CD14-positive monocyte (primary cell): ENCODE data around the gene PCK2. TPM values are rescaled to one million over a fixed set of nuclear protein-coding genes. Genes with fewer than 3 reads are reported as not detected.

Source experiments
- DNase-seq, 3 donors: peaks; one replicate each; pipeline ENCODE4 v3.0.0-alpha.2; 2011 to 2022
- H2AFZ ChIP-seq: 2 replicates; pipeline ENCODE4 v1.6.0; 2012; ENCODE audit warnings: mild to moderate bottlenecking, low read depth, low read length, inconsistent platforms; ENCODE audit not compliant: insufficient read depth, poor library complexity, severe bottlenecking
- H3K27ac ChIP-seq, 2 donors: 1 replicate in 1 of 2; 2 replicates in 1 of 2; pipeline ENCODE4 v1.5.1; 2012 to 2013; ENCODE audit warnings: low read length in 2 of 2, control low read depth in 1 of 2, inconsistent platforms in 1 of 2, low read depth in 1 of 2, mild to moderate bottlenecking in 1 of 2
- H3K27me3 ChIP-seq, 2 donors: one replicate each; pipeline versions ENCODE4 v1.6.0 to v1.6.1; 2011 to 2013; ENCODE audit warnings: low read length in 2 of 2; ENCODE audit not compliant: control insufficient read depth in 2 of 2, insufficient read depth in 2 of 2
- H3K36me3 ChIP-seq, 2 donors: replicated peaks in 1 of 2; 1 replicate in 1 of 2; 2 replicates in 1 of 2; pipeline versions ENCODE4 v1.5.1 to v1.6.1; 2012 to 2013; ENCODE audit warnings: low read length in 2 of 2, control low read depth in 1 of 2, inconsistent platforms in 1 of 2, mild to moderate bottlenecking in 1 of 2; ENCODE audit not compliant: insufficient read depth in 2 of 2, control insufficient read depth in 1 of 2
- H3K4me1 ChIP-seq, 2 donors: 1 replicate in 1 of 2; 2 replicates in 1 of 2; pipeline versions ENCODE4 v1.5.1 to v1.6.1; 2012 to 2013; ENCODE audit warnings: low read length in 2 of 2, control low read depth in 1 of 2, inconsistent platforms in 1 of 2, mild to moderate bottlenecking in 1 of 2, moderate library complexity in 1 of 2; ENCODE audit not compliant: insufficient read depth in 2 of 2, control insufficient read depth in 1 of 2
- H3K4me2 ChIP-seq: replicated peaks from 2 replicates; pipeline ENCODE3; 2012; ENCODE audit warnings: low read length, moderate library complexity, mild to moderate bottlenecking; ENCODE audit not compliant: poor library complexity, severe bottlenecking; ENCODE audit errors: extremely low read depth
- H3K4me3 ChIP-seq, 3 experiments: fragments of 200-600 bp in 1 of 3; sonication (generic) in 1 of 3; replicated peaks in 1 of 3; 1 replicate in 2 of 3; 2 replicates in 1 of 3; pipeline ENCODE4 v1.5.1; 2011 to 2013; ENCODE audit warnings: low read length in 3 of 3, mild to moderate bottlenecking in 3 of 3, control low read depth in 2 of 3, low read depth in 2 of 3, inconsistent platforms in 1 of 3, moderate library complexity in 1 of 3
- H3K79me2 ChIP-seq: 2 replicates; pipeline ENCODE4 v1.6.0; 2012; ENCODE audit warnings: mild to moderate bottlenecking, control low read depth, inconsistent platforms, low read length, moderate library complexity; ENCODE audit not compliant: insufficient read depth
- H3K9ac ChIP-seq: 2 replicates; pipeline ENCODE4 v1.6.0; 2017; ENCODE audit warnings: low read length, mild to moderate bottlenecking; ENCODE audit not compliant: insufficient read depth, poor library complexity, severe bottlenecking
- H3K9me3 ChIP-seq, 2 donors: replicated peaks in 1 of 2; 1 replicate in 1 of 2; 2 replicates in 1 of 2; pipeline versions ENCODE4 v1.5.1 to v1.6.1; 2012 to 2013; ENCODE audit warnings: low read length in 2 of 2, control low read depth in 1 of 2; ENCODE audit not compliant: control insufficient read depth in 1 of 2, insufficient read depth in 1 of 2
- H4K20me1 ChIP-seq: 2 replicates; pipeline ENCODE4 v1.6.0; 2012; ENCODE audit warnings: mild to moderate bottlenecking, low read length, control low read depth, moderate library complexity; ENCODE audit not compliant: insufficient read depth
- H3K27ac Mint-ChIP-seq, 7 donors: one replicate each; pipeline ENCODE4 v1.8.0; 2020; ENCODE audit warnings: mild to moderate bottlenecking in 7 of 7, mixed read lengths in 7 of 7, moderate library complexity in 6 of 7, inconsistent platforms in 2 of 7
- H3K27me3 Mint-ChIP-seq, 3 donors: one replicate each; pipeline ENCODE4 v1.8.0; 2021 to 2022; ENCODE audit warnings: low read depth in 3 of 3, mild to moderate bottlenecking in 3 of 3, mixed read lengths in 3 of 3, moderate library complexity in 3 of 3, inconsistent platforms in 1 of 3
- H3K36me3 Mint-ChIP-seq, 2 donors: one replicate each; pipeline ENCODE4 v1.8.0; 2020; ENCODE audit warnings: mixed read lengths in 2 of 2, inconsistent platforms in 1 of 2, mild to moderate bottlenecking in 1 of 2
- H3K4me1 Mint-ChIP-seq: one replicate; pipeline ENCODE4 v1.8.0; 2020; ENCODE audit warnings: mild to moderate bottlenecking, mixed read lengths
- H3K4me3 Mint-ChIP-seq, 2 donors: one replicate each; pipeline ENCODE4 v1.8.0; 2020; ENCODE audit warnings: mild to moderate bottlenecking in 2 of 2, mixed read lengths in 2 of 2, moderate library complexity in 1 of 2
- H3K9me3 Mint-ChIP-seq, 7 donors: one replicate each; pipeline ENCODE4 v1.8.0; 2020 to 2022; ENCODE audit warnings: mixed read lengths in 7 of 7, mild to moderate bottlenecking in 6 of 7, moderate library complexity in 6 of 7, inconsistent platforms in 2 of 7
- CTCF ChIP-seq: fragments of 200-600 bp; IDR thresholded peaks from one replicate; pipeline ENCODE4 v1.8.0; 2022; ENCODE audit warnings: antibody characterized with exemption, mild to moderate bottlenecking
- WGBS: methylation state at CpG from one replicate; pipeline ENCODE4 v1.1.5; 2013; ENCODE audit warnings: missing lambda C conversion rate; ENCODE audit not compliant: insufficient coverage; 5-methylcytosine and 5-hydroxymethylcytosine counted together
- intact Hi-C, 2 donors: fragments of 100-400 bp; cut with micrococcal nuclease; formaldehyde crosslinking; loops; one replicate each; pipeline versions ENCODE4 v1.15.0 to v1.15.1; 2023
- polyA plus RNA-seq, 3 donors: library from polyadenylated mRNA; depleted of rRNA in 1 of 3; unstranded in 2 of 3; stranded (reverse) in 1 of 3; fragments of 300-500 nt in 2 of 3; fragments of >200 nt in 1 of 3; fragmentation: Illumina TruSeq in 2 of 3; gene quantifications; 1 replicate in 2 of 3; 2 replicates in 1 of 3; pipeline ENCODE4 v1.2.3, GENCODE V29; 2012 to 2021

Gene PCK2
- polyA plus RNA-seq, 3 donors, result 29.9 to 34.2 (median 31.3) TPM

GRCh38 chr14:24082411-24083080, 11.6 kb upstream of the PCK2 start:
- peaks cover 45 to 48% (median 46%) of the 10 kb centered on the region in 3 donors for H3K27me3 Mint-ChIP-seq
- H3K4me3 ChIP-seq, result no peak overlapping the region
- H2AFZ ChIP-seq, result no peak overlapping the region
- no peak overlapping the region for H3K27ac ChIP-seq
- H3K36me3 ChIP-seq, result no peaks in the 10 kb centered on the region
- WGBS, result 57% methylated on average over 1 of the region's 5 CpGs
- H3K4me3 Mint-ChIP-seq, result peak overlapping the region in 1 of 2 donors; percentile 88
- H3K4me2 ChIP-seq, result no peak overlapping the region
- peaks cover 4 to 11% of the 10 kb centered on the region in 2 donors for H3K36me3 Mint-ChIP-seq
- peaks cover 0 to 23% (median 2%) of the 10 kb centered on the region in 7 donors for H3K9me3 Mint-ChIP-seq
- H3K9me3 ChIP-seq, result no peaks in the 10 kb centered on the region
- TF ChIP-seq CTCF, result no peak
- H3K4me1 Mint-ChIP-seq, result peaks cover 14% of the 10 kb centered on the region
- H4K20me1 ChIP-seq, result no peaks in the 10 kb centered on the region
- no peak for DNase-seq
- intact Hi-C loops, result no loop called here
- peak overlapping the region in 1 of 7 donors; percentile 59 for H3K27ac Mint-ChIP-seq
- H3K79me2 ChIP-seq, result no peaks in the 10 kb centered on the region
- peaks cover 12 to 18% of the 10 kb centered on the region in 2 donors for H3K4me1 ChIP-seq
- H3K9ac ChIP-seq, result no peak overlapping the region
- peaks cover 21 to 44% of the 10 kb centered on the region in 2 donors for H3K27me3 ChIP-seq

DNA sequence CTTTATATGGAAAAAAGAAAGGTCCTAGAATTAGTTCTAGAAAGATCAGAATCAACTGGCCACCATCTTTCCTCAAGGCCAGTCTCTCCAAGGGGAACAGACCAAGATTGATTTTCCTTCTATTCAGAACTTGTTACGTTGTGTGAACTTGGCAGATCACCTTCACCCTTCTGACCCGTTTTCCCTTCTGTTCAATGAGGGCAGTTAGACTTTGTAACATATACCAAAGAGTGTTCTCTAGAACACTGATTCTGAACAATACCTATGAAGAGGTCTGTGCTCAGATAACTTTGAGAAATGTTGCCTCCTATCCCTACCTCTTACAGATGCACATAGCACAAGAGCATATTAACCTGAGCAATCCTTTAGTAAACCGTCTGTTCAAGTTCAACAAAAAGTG, 10.6 kb upstream of the PCK2 start:
- peaks cover 14% of the 10 kb centered on the region for H3K4me1 Mint-ChIP-seq
- no peaks in the 10 kb centered on the region for H3K36me3 ChIP-seq
- H3K9me3 ChIP-seq, result no peaks in the 10 kb centered on the region
- no peak overlapping the region for H3K4me3 ChIP-seq
- no peak for TF ChIP-seq CTCF
- intact Hi-C loops, result no loop called here
- 96% methylated on average over 2 of the region's 3 CpGs for WGBS
- H3K27me3 Mint-ChIP-seq, result peaks cover 43 to 47% (median 45%) of the 10 kb centered on the region in 3 donors
- peaks cover 12 to 18% of the 10 kb centered on the region in 2 donors for H3K4me1 ChIP-seq
- H3K27me3 ChIP-seq, result peaks cover 21 to 44% of the 10 kb centered on the region in 2 donors
- H3K4me3 Mint-ChIP-seq, result no peak overlapping the region
- H2AFZ ChIP-seq, result no peak overlapping the region
- peaks cover 0 to 23% (median 2%) of the 10 kb centered on the region in 7 donors for H3K9me3 Mint-ChIP-seq
- H3K27ac ChIP-seq, result no peak overlapping the region
- H3K36me3 Mint-ChIP-seq, result peaks cover 4 to 11% of the 10 kb centered on the region in 2 donors
- no peak overlapping the region for H3K9ac ChIP-seq
- DNase-seq, result no peak
- no peak overlapping the region for H3K4me2 ChIP-seq
- H4K20me1 ChIP-seq, result no peaks in the 10 kb centered on the region
- no peak overlapping the region for H3K27ac Mint-ChIP-seq
- no peaks in the 10 kb centered on the region for H3K79me2 ChIP-seq
